Measurements from ENCODE around the gene ANKRD33B. TPM values are rescaled to one million over a fixed set of nuclear protein-coding genes. Genes with fewer than 3 reads are reported as not detected.
A peak's percentile ranks its signal among the peaks of the same experiment; 100 is the strongest.

The ANKRD33B gene
- total and polyA plus RNA-seq, 7 experiments from 2014 or later = 0.20 to 10.1 (median 0.75) TPM; not detected in 1

DNA sequence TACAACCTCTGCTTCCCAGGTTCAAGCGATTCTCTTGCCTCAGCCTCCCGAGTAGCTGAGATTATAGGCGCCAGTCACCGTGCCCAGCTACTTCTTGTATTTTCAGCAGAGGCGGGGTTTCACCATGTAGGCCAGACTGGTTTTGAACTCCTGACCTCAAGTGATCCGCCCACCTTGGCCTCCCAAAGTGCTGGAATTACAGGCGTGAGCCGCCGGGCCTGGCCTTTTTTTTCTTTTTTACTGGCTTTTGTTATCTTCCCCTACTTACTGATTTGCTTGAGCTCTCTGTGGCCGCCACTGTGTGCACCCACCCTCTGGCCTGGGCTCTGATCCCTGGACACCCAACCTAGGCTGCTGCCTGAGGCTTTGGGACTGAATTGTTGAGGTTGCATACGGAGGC is 60.3 kb downstream of the ANKRD33B start:
- no peaks in the 10 kb centered on the region for H3K27me3 ChIP-seq (ENCODE audit: control insufficient read depth in 2 of 2, insufficient read depth in 2 of 2, low read length in 2 of 2)
- peaks cover 0 to under 1% (median 0%) of the 10 kb centered on the region in 5 donors for H3K27me3 Mint-ChIP-seq
- ATAC-seq (no peak), DNase-seq (no peak)
- no peaks in the 10 kb centered on the region for H3K36me3 ChIP-seq (ENCODE audit: control insufficient read depth in 2 of 3, insufficient read depth in 3 of 3, low read length in 3 of 3)
- no peak overlapping the region for H3K4me3 Mint-ChIP-seq
- H3K27ac Mint-ChIP-seq = no peak overlapping the region
- ChIA-PET POLR2A (no interaction called here), CTCF (interaction anchor here (5.9 kb wide), 1 partner anchor 170 kb away, joined by 68 read pairs; no protein-coding TSS in a partner anchor)
- peaks cover 0 to 4% of the 10 kb centered on the region in 2 donors for H3K4me1 ChIP-seq (ENCODE audit: control insufficient read depth in 2 of 2, insufficient read depth in 2 of 2, low read length in 2 of 2)
- intact Hi-C loops (cut with micrococcal nuclease) = loop anchor here in 1 of 2 donors (10.0 kb wide), 1 partner anchor 369 kb away; the partner anchor contains the start of gene CCT5
- H3K4me1 Mint-ChIP-seq = peaks cover 12 to 21% (median 13%) of the 10 kb centered on the region in 7 donors
- H3K9me3 ChIP-seq (ENCODE audit: control insufficient read depth in 2 of 3, low read length in 3 of 3) = no peaks in the 10 kb centered on the region
- H3K27ac ChIP-seq (ENCODE audit: low read depth, low read length) = no peak overlapping the region
- H3K4me3 ChIP-seq (ENCODE audit: low read length) = no peak overlapping the region
- peaks cover 0 to 24% (median 0%) of the 10 kb centered on the region in 5 donors for H3K36me3 Mint-ChIP-seq
- H3K9me3 Mint-ChIP-seq = peaks cover 0 to 12% (median 2%) of the 10 kb centered on the region in 11 donors

GRCh38 chr5:10624679-10625078 is 60.8 kb downstream of the ANKRD33B start:
- ATAC-seq = no peak
- DNase-seq = no peak
- H3K36me3 Mint-ChIP-seq = peaks cover 0 to 27% (median 0%) of the 10 kb centered on the region in 5 donors
- POLR2A ChIA-PET = no interaction called here
- peaks cover 12 to 24% (median 13%) of the 10 kb centered on the region in 7 donors for H3K4me1 Mint-ChIP-seq
- Histone ChIP-seq H3K9me3 (ENCODE audit: control insufficient read depth in 2 of 3, low read length in 3 of 3) (no peaks in the 10 kb centered on the region), H3K36me3 (ENCODE audit: control insufficient read depth in 2 of 3, insufficient read depth in 3 of 3, low read length in 3 of 3) (no peaks in the 10 kb centered on the region), H3K4me1 (ENCODE audit: control insufficient read depth in 2 of 2, insufficient read depth in 2 of 2, low read length in 2 of 2) (peaks cover 0 to 4% of the 10 kb centered on the region in 2 donors), H3K4me3 (ENCODE audit: low read length) (no peak overlapping the region), H3K27ac (ENCODE audit: low read depth, low read length) (no peak overlapping the region), H3K27me3 (ENCODE audit: control insufficient read depth in 2 of 2, insufficient read depth in 2 of 2, low read length in 2 of 2) (no peaks in the 10 kb centered on the region)
- intact Hi-C loops (cut with micrococcal nuclease) = loop anchor here (5.0 to 10.0 kb wide), 2 partner anchors 62 to 370 kb away; partner anchors contain the start of genes ANKRD33B (in 1 of the 2) and CCT5 (in 1 of the 2)
- CTCF ChIA-PET = interaction anchor here (1.1 to 5.9 kb wide), 2 partner anchors 10 to 171 kb away, joined by 3 to 68 read pairs; no protein-coding TSS in a partner anchor
- H3K27ac Mint-ChIP-seq = no peak overlapping the region
- H3K4me3 Mint-ChIP-seq = no peak overlapping the region
- peaks cover 0 to 12% (median 2%) of the 10 kb centered on the region in 11 donors for H3K9me3 Mint-ChIP-seq
- peaks cover 0 to 5% (median 0%) of the 10 kb centered on the region in 5 donors for H3K27me3 Mint-ChIP-seq

DNA sequence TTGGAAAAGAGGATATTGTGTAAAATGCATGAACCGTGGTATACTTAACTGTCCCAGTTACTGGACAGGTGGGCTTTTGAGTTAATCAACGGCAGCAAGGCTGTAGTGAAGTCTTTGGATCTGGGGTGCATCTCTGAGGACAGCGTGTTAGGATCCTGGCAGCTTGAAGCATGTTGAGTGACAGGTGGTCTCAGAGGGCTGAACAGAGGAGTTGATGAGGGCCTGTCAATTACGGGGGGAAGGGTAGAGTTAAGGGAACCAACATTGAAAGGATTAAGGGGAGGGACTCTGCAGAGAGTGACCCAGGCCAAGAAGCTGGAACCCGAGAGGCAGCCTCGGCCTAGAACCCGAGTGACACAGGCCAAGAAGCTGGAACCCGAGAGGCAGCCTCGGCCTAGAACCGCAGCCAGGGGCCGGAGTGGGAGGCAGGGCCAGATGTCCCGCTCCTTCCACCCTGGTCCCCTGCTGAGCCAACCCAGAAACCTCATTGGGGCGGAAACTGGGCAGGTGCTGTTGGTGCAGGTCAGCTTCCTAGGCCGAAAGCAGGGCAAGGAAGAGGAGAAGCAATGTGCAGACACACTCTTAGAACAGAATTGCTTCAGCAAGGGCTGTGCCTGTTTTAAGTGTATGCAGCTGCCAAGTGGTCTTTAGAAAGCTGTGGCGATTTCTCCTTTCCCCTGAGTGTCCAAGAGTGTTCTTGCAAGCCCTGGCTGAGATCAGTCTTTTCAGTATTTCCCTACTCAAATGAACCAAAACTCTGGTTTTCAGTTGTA is 62.0 kb downstream of the ANKRD33B start:
- no peak for ATAC-seq
- Histone ChIP-seq H3K27ac (ENCODE audit: low read depth, low read length) (no peak overlapping the region), H3K9me3 (ENCODE audit: control insufficient read depth in 2 of 3, low read length in 3 of 3) (no peaks in the 10 kb centered on the region), H3K4me3 (ENCODE audit: low read length) (no peak overlapping the region), H3K36me3 (ENCODE audit: control insufficient read depth in 2 of 3, insufficient read depth in 3 of 3, low read length in 3 of 3) (no peaks in the 10 kb centered on the region), H3K4me1 (ENCODE audit: control insufficient read depth in 2 of 2, insufficient read depth in 2 of 2, low read length in 2 of 2) (peaks cover 0 to 4% of the 10 kb centered on the region in 2 donors), H3K27me3 (ENCODE audit: control insufficient read depth in 2 of 2, insufficient read depth in 2 of 2, low read length in 2 of 2) (no peaks in the 10 kb centered on the region)
- Mint-ChIP-seq H3K36me3 (peaks cover 0 to 24% (median 0%) of the 10 kb centered on the region in 5 donors), H3K4me3 (peak overlapping the region in 3 of 10 donors; percentile 0 to 89 (median 2)), H3K9me3 (peaks cover 0 to 12% (median 2%) of the 10 kb centered on the region in 11 donors), H3K27ac (no peak overlapping the region), H3K4me1 (peaks cover 13 to 30% (median 13%) of the 10 kb centered on the region in 7 donors), H3K27me3 (peaks cover 0 to 7% (median 0%) of the 10 kb centered on the region in 5 donors)
- intact Hi-C loops (cut with micrococcal nuclease) = loop anchor here (2.0 to 10.0 kb wide), 3 partner anchors 64 to 371 kb away; partner anchors contain the start of genes ANKRD33B (in 1 of the 2), CCT5 (in 1 of the 2) and MARCHF6 (in 1 of the 2)
- CTCF ChIA-PET = interaction anchor here (1.1 to 5.9 kb wide), 3 partner anchors 11 to 342 kb away, joined by 3 to 68 read pairs (median 19); no protein-coding TSS in a partner anchor
- no peak for DNase-seq
- POLR2A ChIA-PET = interaction anchor here (0.9 kb wide), 1 partner anchor 172 kb away, joined by 3 read pairs; no protein-coding TSS in a partner anchor

GRCh38 chr5:10626473-10627013 is 62.7 kb downstream of the ANKRD33B start:
- Mint-ChIP-seq H3K4me1 (peaks cover 13 to 36% (median 17%) of the 10 kb centered on the region in 7 donors), H3K4me3 (peak overlapping the region in 6 of 10 donors; percentile 37 to 95 (median 90)), H3K27ac (peak overlapping the region in 3 of 9 donors; percentile 14 to 61 (median 28)), H3K36me3 (peaks cover 0 to 19% (median 0%) of the 10 kb centered on the region in 5 donors), H3K9me3 (peaks cover 0 to 8% (median 0%) of the 10 kb centered on the region in 11 donors), H3K27me3 (peaks cover 0 to 7% (median 0%) of the 10 kb centered on the region in 5 donors)
- Histone ChIP-seq H3K4me1 (ENCODE audit: control insufficient read depth in 2 of 2, insufficient read depth in 2 of 2, low read length in 2 of 2) (peaks cover 0 to 4% of the 10 kb centered on the region in 2 donors), H3K27me3 (ENCODE audit: control insufficient read depth in 2 of 2, insufficient read depth in 2 of 2, low read length in 2 of 2) (no peaks in the 10 kb centered on the region), H3K36me3 (ENCODE audit: control insufficient read depth in 2 of 3, insufficient read depth in 3 of 3, low read length in 3 of 3) (no peaks in the 10 kb centered on the region), H3K9me3 (ENCODE audit: control insufficient read depth in 2 of 3, low read length in 3 of 3) (no peaks in the 10 kb centered on the region), H3K27ac (ENCODE audit: low read depth, low read length) (no peak overlapping the region), H3K4me3 (ENCODE audit: low read length) (no peak overlapping the region)
- ATAC-seq (no peak), DNase-seq (no peak)
- ChIA-PET POLR2A (no interaction called here), CTCF (interaction anchor here (0.7 to 5.9 kb wide), 5 partner anchors 18 to 343 kb away, joined by 3 to 68 read pairs (median 8); no protein-coding TSS in a partner anchor)
- intact Hi-C loops (cut with micrococcal nuclease) = loop anchor here (1.0 to 10.0 kb wide), 5 partner anchors 62 to 372 kb away; partner anchors contain the start of genes ANKRD33B (in 2 of the 2), CCT5 (in 1 of the 2) and MARCHF6 (in 1 of the 2)

GRCh38 chr5:10627160-10627701 is 63.4 kb downstream of the ANKRD33B start:
- Mint-ChIP-seq H3K27me3 (peaks cover 0 to 7% (median 0%) of the 10 kb centered on the region in 5 donors), H3K4me3 (peak overlapping the region; percentile 78 to 95 (median 86)), H3K9me3 (peaks cover 0 to 8% (median 0%) of the 10 kb centered on the region in 11 donors), H3K4me1 (peaks cover 13 to 43% (median 17%) of the 10 kb centered on the region in 7 donors), H3K27ac (peak overlapping the region; percentile 8 to 72 (median 49)), H3K36me3 (peaks cover 0 to 15% (median 0%) of the 10 kb centered on the region in 5 donors)
- peak; percentile 1 for ATAC-seq
- H3K27me3 ChIP-seq (ENCODE audit: control insufficient read depth in 2 of 2, insufficient read depth in 2 of 2, low read length in 2 of 2) = no peaks in the 10 kb centered on the region
- ChIA-PET POLR2A (interaction anchor here (0.6 to 1.5 kb wide), 2 partner anchors 174 to 184 kb away, joined by 3 to 5 read pairs; no protein-coding TSS in a partner anchor), CTCF (interaction anchor here (0.7 to 5.9 kb wide), 13 partner anchors 16 to 344 kb away, joined by 3 to 68 read pairs (median 4); no protein-coding TSS in a partner anchor)
- intact Hi-C loops (cut with micrococcal nuclease) = loop anchor here (1.0 to 10.0 kb wide), 5 partner anchors 63 to 372 kb away; partner anchors contain the start of genes ANKRD33B (in 2 of the 2), CCT5 (in 1 of the 2) and MARCHF6 (in 1 of the 2)
- no peaks in the 10 kb centered on the region for H3K9me3 ChIP-seq (ENCODE audit: control insufficient read depth in 2 of 3, low read length in 3 of 3)
- H3K4me3 ChIP-seq (ENCODE audit: low read length) = peak overlapping the region; percentile 59
- DNase-seq = peak in 1 of 9 donors; percentile 8
- no peaks in the 10 kb centered on the region for H3K36me3 ChIP-seq (ENCODE audit: control insufficient read depth in 2 of 3, insufficient read depth in 3 of 3, low read length in 3 of 3)
- peaks cover 0 to 8% of the 10 kb centered on the region in 2 donors for H3K4me1 ChIP-seq (ENCODE audit: control insufficient read depth in 2 of 2, insufficient read depth in 2 of 2, low read length in 2 of 2)
- H3K27ac ChIP-seq (ENCODE audit: low read depth, low read length) = no peak overlapping the region

Measured in naive thymus-derived CD4-positive, alpha-beta T cell (primary cell).